IPS-18c (cell line): ENCODE results near the gene BRIP1.
A peak's percentile ranks its signal among the peaks of the same experiment; 100 is the strongest.
"Not testable (repeated sequence)": the region's sequence is repeated elsewhere in the genome, so short reads cannot be mapped to it uniquely, and the experiment has no call there.

Experiments
- H3K4me3 ChIP-seq: 2 replicates; pipeline ENCODE4 v1.7.0; 2013; ENCODE audit warnings: low read depth, mild to moderate bottlenecking, low read length, moderate library complexity; ENCODE audit not compliant: insufficient read depth
- H3K9me3 ChIP-seq: one replicate; pipeline ENCODE4 v1.6.1; 2013; ENCODE audit warnings: mild to moderate bottlenecking, low read length, moderate library complexity; ENCODE audit not compliant: control insufficient read depth, insufficient read depth

Gene BRIP1

GRCh38 chr17:61874075-61874474 lies 10.7 kb upstream of the BRIP1 start:
- no peaks in the 10 kb centered on the region for H3K9me3 ChIP-seq
- H3K4me3 ChIP-seq: no peak overlapping the region

- Histone ChIP-seq H3K4me3 (no peak overlapping the region), H3K9me3 (no peaks in the 10 kb centered on the region)
Observed at GRCh38 chr17:61872099-61872498, 8.8 kb upstream of the BRIP1 start.

DNA sequence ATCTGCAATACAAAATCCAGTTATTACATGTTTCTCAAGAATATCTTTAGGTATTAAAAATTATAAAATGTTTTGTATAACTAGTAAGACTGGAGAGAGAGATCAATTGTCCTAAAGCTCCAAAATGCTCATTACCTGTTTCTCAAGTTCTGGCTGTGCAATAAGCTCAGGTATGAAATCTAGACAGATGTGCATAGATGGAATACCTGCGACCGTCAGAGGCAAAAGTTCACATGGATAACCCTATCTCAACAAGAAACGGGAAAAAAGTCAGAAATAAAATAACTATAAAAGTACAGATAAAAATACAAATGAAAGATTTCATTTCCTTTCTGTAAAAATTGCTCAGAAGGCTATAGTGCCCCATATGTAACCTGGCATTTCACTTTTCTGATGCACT lies 5.8 kb upstream of the BRIP1 start:
- Histone ChIP-seq H3K4me3 (no peak overlapping the region), H3K9me3 (no peaks in the 10 kb centered on the region)

DNA sequence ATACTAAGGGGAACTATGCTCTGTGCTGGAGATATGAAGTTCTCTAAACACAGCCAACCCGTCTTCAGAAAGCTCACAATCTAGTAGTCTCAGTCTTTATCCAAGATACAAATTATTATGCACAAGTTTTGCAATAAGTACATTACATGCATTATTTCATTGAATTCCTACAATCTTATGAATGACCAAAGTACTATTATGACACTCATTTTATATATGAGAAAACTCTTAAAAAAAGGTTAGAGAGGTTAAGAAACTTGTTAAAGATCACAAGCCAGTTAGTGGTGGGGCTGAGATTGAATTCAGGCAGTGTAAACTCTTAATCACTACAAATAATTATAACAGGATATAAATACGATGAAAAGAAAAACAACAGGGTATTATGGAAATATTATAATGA lies 4.7 kb upstream of the BRIP1 start:
- no peak overlapping the region for H3K4me3 ChIP-seq

DNA sequence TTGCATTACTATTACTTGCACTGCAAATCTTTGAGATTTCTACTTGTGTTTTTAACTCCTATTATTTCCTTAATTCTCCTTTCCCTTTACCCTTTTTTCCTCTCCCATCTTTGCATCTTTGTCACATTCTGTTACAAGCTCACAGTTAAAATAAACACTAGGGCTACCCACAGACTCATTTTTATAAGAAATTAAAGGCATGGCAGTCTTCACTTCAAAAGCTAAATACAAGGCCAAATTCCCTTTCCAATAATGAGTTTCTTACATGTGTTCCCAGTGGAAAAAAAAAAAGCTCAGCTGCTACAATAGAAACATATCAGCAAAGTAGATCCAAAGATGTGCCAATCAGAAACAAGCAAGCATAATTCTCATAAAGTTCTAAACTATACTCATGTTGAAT lies 3.7 kb upstream of the BRIP1 start:
- Histone ChIP-seq H3K9me3 (no peaks in the 10 kb centered on the region), H3K4me3 (no peak overlapping the region)

More for the DNA sequence above, 4.7 kb upstream of the BRIP1 start:
- H3K9me3 ChIP-seq: no peaks in the 10 kb centered on the region

GRCh38 chr17:61863801-61864126 lies 436 bp upstream of the BRIP1 start:
- peak overlapping the region; percentile 63 for H3K4me3 ChIP-seq
- no peaks in the 10 kb centered on the region for H3K9me3 ChIP-seq

DNA sequence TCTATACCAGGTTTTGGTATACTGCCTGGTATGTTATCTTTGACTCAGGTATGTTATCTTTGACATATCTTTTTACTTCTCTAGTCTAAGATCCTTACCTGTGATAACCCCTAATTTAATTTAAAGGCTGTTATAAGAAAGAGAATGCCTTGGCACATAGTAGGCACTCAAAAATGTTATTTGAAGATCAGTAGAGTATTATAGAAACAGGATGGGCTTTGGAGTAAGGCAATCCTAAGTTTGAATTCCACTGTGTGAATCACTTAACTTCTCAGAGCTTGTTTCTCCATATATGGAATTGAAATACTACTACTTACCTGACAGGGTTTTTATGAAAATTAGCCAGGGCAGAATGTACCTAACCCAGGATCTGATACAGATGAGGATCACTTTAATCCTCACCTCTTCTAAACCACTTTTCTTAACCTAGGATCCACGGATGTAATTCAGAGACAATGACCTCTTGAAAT lies 1.2 kb downstream of the BRIP1 start:
- no peaks in the 10 kb centered on the region for H3K9me3 ChIP-seq
- H3K4me3 ChIP-seq: peak overlapping the region; percentile 63

GRCh38 chr17:61860397-61860796 lies 2.9 kb downstream of the BRIP1 start:
- H3K9me3 ChIP-seq, H3K4me3 ChIP-seq: not testable (repeated sequence)

GRCh38 chr17:61856035-61856434 lies 7.3 kb downstream of the BRIP1 start:
- no peak overlapping the region for H3K4me3 ChIP-seq

DNA sequence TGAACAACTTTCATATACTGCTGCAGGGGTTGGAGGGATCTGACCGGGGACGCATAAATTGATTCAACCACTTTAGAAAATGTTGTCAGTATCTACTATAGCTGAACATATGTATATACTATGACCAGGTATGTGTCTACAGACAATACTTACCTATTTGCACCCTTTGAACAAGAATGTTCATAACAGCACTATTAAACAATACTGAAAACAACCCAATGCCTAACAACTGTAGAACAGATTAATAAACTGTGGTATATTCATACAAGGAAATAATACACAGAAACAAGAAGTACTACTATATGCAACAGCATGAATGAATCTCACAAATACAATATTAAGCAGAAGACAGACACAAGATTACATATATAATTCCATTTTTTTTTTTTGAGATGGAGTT lies 10.5 kb downstream of the BRIP1 start:
- H3K4me3 ChIP-seq: no peak overlapping the region
- H3K9me3 ChIP-seq: no peaks in the 10 kb centered on the region

More at GRCh38 chr17:61856035-61856434, 7.3 kb downstream of the BRIP1 start:
- no peaks in the 10 kb centered on the region for H3K9me3 ChIP-seq

GRCh38 chr17:61849674-61850073 lies 13.7 kb downstream of the BRIP1 start:
- Histone ChIP-seq H3K4me3 (no peak overlapping the region), H3K9me3 (no peaks in the 10 kb centered on the region)

DNA sequence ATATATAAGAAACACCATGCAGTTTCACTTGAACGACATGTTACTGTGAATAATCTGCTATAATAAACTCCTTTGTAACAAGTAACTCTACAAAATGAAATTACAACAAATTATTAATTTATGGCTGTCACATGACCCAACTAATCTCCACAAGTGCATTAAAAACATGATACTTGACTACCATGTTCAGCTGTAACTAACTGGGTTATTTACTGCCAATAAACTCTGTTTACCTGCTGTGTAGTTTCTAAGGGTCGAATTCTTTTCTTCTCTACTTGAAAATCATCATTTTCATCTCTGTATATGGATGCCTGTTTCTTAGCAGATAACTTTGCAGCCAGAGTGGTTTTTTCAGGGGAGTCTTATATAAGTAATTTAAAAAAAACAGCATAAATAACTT lies 14.4 kb downstream of the BRIP1 start:
- Histone ChIP-seq H3K4me3 (no peak overlapping the region), H3K9me3 (no peaks in the 10 kb centered on the region)

GRCh38 chr17:61848247-61848646 lies 15.1 kb downstream of the BRIP1 start:
- H3K4me3 ChIP-seq: no peak overlapping the region
- no peaks in the 10 kb centered on the region for H3K9me3 ChIP-seq

DNA sequence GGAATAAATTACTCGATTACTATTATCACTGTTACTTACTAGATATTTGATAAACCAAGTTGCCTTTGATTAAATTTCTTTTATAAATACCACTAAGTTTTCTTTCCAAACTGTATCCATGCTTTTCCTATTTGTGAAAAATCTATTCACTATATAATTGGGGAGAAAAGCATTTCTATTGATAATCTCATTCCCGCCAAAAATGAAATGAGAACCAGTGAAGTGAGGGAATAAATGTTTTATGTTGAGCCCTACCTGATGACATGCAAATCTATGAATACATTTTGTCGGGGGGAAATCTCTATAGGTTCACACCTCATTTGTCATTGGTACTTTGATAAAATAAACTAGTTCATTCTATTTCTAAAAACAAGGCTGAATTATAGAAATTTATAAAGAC lies 15.7 kb downstream of the BRIP1 start:
- Histone ChIP-seq H3K9me3 (no peaks in the 10 kb centered on the region), H3K4me3 (no peak overlapping the region)

GRCh38 chr17:61846761-61847375 lies 16.5 kb downstream of the BRIP1 start:
- H3K9me3 ChIP-seq: no peaks in the 10 kb centered on the region
- H3K4me3 ChIP-seq: no peak overlapping the region

- H3K4me3 ChIP-seq: no peak overlapping the region
- H3K9me3 ChIP-seq: no peaks in the 10 kb centered on the region
Observed at GRCh38 chr17:61846088-61846487, 17.2 kb downstream of the BRIP1 start.

GRCh38 chr17:61843435-61843834 lies 19.9 kb downstream of the BRIP1 start:
- no peak overlapping the region for H3K4me3 ChIP-seq
- H3K9me3 ChIP-seq: no peaks in the 10 kb centered on the region

- Histone ChIP-seq H3K4me3 (no peak overlapping the region), H3K9me3 (no peaks in the 10 kb centered on the region)
Observed at GRCh38 chr17:61842899-61843298, 20.4 kb downstream of the BRIP1 start.

DNA sequence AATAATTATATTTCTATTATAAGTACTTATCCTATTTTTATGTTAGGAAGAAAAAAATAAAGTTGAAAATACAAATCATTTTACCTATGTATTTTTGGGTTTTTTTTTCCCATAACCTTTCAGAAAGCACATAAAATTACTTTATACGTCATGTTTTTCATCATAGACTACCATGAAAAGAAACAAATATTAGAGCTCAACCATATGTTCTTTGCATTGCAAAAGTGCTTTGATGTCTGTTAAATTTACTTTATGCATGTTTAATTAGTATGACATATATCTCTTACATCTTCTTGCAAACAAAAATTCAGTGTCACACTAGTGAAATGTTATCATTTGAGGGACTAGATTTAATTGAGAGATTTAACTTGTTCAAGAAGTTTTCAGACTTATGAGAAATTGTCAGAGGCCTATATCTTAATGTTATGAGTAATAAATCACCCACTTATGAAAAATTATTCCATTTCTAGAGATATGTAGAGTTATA lies 24.0 kb downstream of the BRIP1 start:
- no peak overlapping the region for H3K4me3 ChIP-seq
- H3K9me3 ChIP-seq: no peaks in the 10 kb centered on the region
